Trophoblast cell (in vitro differentiated cells and primary cell): Measurements from ENCODE around the gene RHO.
"Not testable (repeated sequence)": the region's sequence is repeated elsewhere in the genome, so short reads cannot be mapped to it uniquely, and the experiment has no call there.

ENCODE experiments used
- DNase-seq, 2 donors: peaks; one replicate each; pipeline ENCODE4 v3.0.0-alpha.2; 2016
- H2AFZ ChIP-seq: 2 replicates; pipeline ENCODE4 v1.6.1; 2013; ENCODE audit warnings: low read length, moderate library complexity, mild to moderate bottlenecking; ENCODE audit not compliant: insufficient read depth, poor library complexity
- H2AK5ac ChIP-seq: 2 replicates; pipeline ENCODE4 v1.6.1; 2013; ENCODE audit warnings: mild to moderate bottlenecking, low read length
- H2BK120ac ChIP-seq: 2 replicates; pipeline ENCODE4 v1.6.1; 2013; ENCODE audit warnings: low read length, mild to moderate bottlenecking, moderate library complexity; ENCODE audit not compliant: insufficient read depth, poor library complexity
- H2BK12ac ChIP-seq: 2 replicates; pipeline ENCODE4 v1.6.1; 2013; ENCODE audit warnings: mild to moderate bottlenecking, low read length, moderate library complexity
- H2BK5ac ChIP-seq: 2 replicates; pipeline ENCODE4 v1.6.1; 2013; ENCODE audit warnings: low read length, low read depth, moderate library complexity, mild to moderate bottlenecking; ENCODE audit not compliant: poor library complexity
- H3K14ac ChIP-seq: 2 replicates; pipeline ENCODE4 v1.6.1; 2013; ENCODE audit warnings: mild to moderate bottlenecking, low read length
- H3K18ac ChIP-seq: 2 replicates; pipeline ENCODE4 v1.6.1; 2013; ENCODE audit warnings: mild to moderate bottlenecking, low read length
- H3K23ac ChIP-seq: 2 replicates; pipeline ENCODE4 v1.6.1; 2013; ENCODE audit warnings: low read length
- H3K27ac ChIP-seq: 2 replicates; pipeline ENCODE4 v1.5.1; 2013; ENCODE audit warnings: low read depth, mild to moderate bottlenecking, inconsistent platforms, low read length, moderate library complexity
- H3K27me3 ChIP-seq: 2 replicates; pipeline ENCODE4 v1.6.1; 2013; ENCODE audit warnings: inconsistent platforms, mild to moderate bottlenecking, low read length, moderate library complexity; ENCODE audit not compliant: insufficient read depth
- H3K36me3 ChIP-seq, 2 experiments: 1 replicate in 1 of 2; 2 replicates in 1 of 2; pipeline ENCODE4 v1.6.1; 2013; ENCODE audit warnings: low read length in 2 of 2, mild to moderate bottlenecking in 2 of 2, moderate library complexity in 1 of 2; ENCODE audit not compliant: insufficient read depth in 2 of 2, control insufficient read depth in 1 of 2
- H3K4ac ChIP-seq: 2 replicates; pipeline ENCODE4 v1.6.1; 2013; ENCODE audit warnings: low read depth, mild to moderate bottlenecking, low read length, moderate library complexity
- H3K4me1 ChIP-seq, 2 experiments: 1 replicate in 1 of 2; 2 replicates in 1 of 2; pipeline ENCODE4 v1.6.1; 2013; ENCODE audit warnings: low read length in 2 of 2, mild to moderate bottlenecking in 2 of 2, moderate library complexity in 1 of 2; ENCODE audit not compliant: insufficient read depth in 2 of 2, control insufficient read depth in 1 of 2
- H3K4me2 ChIP-seq: 2 replicates; pipeline ENCODE4 v1.6.1; 2013; ENCODE audit warnings: inconsistent platforms, mild to moderate bottlenecking, low read length, moderate library complexity
- H3K4me3 ChIP-seq: 2 replicates; pipeline ENCODE4 v1.5.1; 2013; ENCODE audit warnings: mild to moderate bottlenecking, low read depth, low read length, inconsistent platforms
- H3K79me1 ChIP-seq: one replicate; pipeline ENCODE4 v1.6.1; 2013; ENCODE audit warnings: low read length
- H3K79me2 ChIP-seq: 2 replicates; pipeline ENCODE4 v1.6.1; 2013; ENCODE audit warnings: low read length, mild to moderate bottlenecking; ENCODE audit not compliant: control insufficient read depth, insufficient read depth, poor library complexity
- H3K9ac ChIP-seq: 2 replicates; pipeline ENCODE4 v1.6.1; 2013; ENCODE audit warnings: mild to moderate bottlenecking, low read length
- H3K9me3 ChIP-seq: 2 replicates; pipeline ENCODE4 v1.6.1; 2013; ENCODE audit warnings: low read depth, mild to moderate bottlenecking, control low read depth, inconsistent platforms, low read length; ENCODE audit not compliant: insufficient read depth
- H4K12ac ChIP-seq: 2 replicates; pipeline ENCODE4 v1.6.1; 2013; ENCODE audit warnings: low read depth, mild to moderate bottlenecking, low read length, moderate library complexity
- H4K8ac ChIP-seq: 2 replicates; pipeline ENCODE4 v1.6.1; 2013; ENCODE audit warnings: low read depth, mild to moderate bottlenecking, low read length, moderate library complexity
- H4K91ac ChIP-seq: one replicate; pipeline ENCODE4 v1.6.1; 2013; ENCODE audit warnings: low read depth, mild to moderate bottlenecking, low read length, moderate library complexity
- WGBS: extraction: QIAGEN DNeasy Blood & Tissue Kit; methylation state at CpG from one replicate; pipeline ENCODE4 v1.1.7; 2013; ENCODE audit warnings: missing lambda C conversion rate; ENCODE audit not compliant: insufficient read length, insufficient coverage; ENCODE audit errors: extremely low coverage; 5-methylcytosine and 5-hydroxymethylcytosine counted together

Gene RHO

DNA sequence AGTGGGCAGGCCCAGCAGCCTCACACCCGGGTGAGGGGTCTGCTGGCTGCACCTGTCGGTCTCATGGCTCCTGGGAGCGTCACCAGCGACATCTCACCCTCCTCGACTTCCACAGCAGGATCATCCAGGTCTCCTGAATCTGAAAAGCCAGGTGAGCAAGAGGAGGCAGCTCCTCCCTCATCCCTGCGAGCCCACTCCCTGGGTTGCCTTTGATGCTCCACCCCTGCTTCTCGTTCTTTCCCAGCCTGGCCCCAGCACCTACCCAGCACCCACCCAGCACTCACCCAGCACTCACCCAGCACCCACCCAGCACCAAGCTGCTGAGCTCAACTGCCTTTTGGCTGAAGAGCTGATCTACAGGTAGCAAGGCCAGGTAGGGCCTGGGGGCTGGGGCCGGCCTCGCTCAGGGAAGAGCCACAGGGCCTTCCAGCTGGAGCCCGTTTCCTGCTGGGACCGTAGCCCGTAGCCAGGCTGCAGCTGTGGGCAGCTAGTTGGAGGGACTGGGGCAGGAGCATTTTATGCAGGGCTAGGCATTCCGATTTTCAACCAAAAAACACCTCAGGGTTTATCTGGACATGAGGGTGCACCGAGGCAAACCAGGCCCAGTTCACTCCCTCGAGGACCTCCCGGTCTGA lies 14.8 kb downstream of the RHO start, which contains the start of gene H1-8:
Gene H1-8 (plus strand): TSS at position 20 of the 635 bp plus-strand sequence. CDS start 44 bp downstream, at position 64.
- DNase-seq: no peak
- no peak within 1 kb of the TSS for H2BK120ac ChIP-seq
- H4K12ac ChIP-seq: no peak within 1 kb of the TSS
- no peaks in the 10 kb centered on the region for H3K27me3 ChIP-seq
- no peak within 1 kb of the TSS for H3K9ac ChIP-seq
- H3K4me2 ChIP-seq: no peak within 1 kb of the TSS
- no peak within 1 kb of the TSS for H2BK5ac ChIP-seq
- H3K4ac ChIP-seq: no peak within 1 kb of the TSS
- H3K4me1 ChIP-seq: no peaks in the 10 kb centered on the region
- H3K23ac ChIP-seq: no peak within 1 kb of the TSS
- H2AFZ ChIP-seq: no peak within 1 kb of the TSS
- H3K79me2 ChIP-seq: no peaks in the 10 kb centered on the region
- H3K18ac ChIP-seq: no peak within 1 kb of the TSS
- no CpG with 5 or more reads among the region's 16 CpGs for WGBS
- H4K8ac ChIP-seq: no peak within 1 kb of the TSS
- no peak within 1 kb of the TSS for H2AK5ac ChIP-seq
- no peak within 1 kb of the TSS for H3K4me3 ChIP-seq
- H3K36me3 ChIP-seq: no peaks in the 10 kb centered on the region
- no peak within 1 kb of the TSS for H4K91ac ChIP-seq
- no peak within 1 kb of the TSS for H3K27ac ChIP-seq
- H2BK12ac ChIP-seq: no peak within 1 kb of the TSS
- H3K79me1 ChIP-seq: peaks cover 4% of the 10 kb centered on the region
- H3K9me3 ChIP-seq: no peaks in the 10 kb centered on the region
- H3K14ac ChIP-seq: no peak within 1 kb of the TSS

DNA sequence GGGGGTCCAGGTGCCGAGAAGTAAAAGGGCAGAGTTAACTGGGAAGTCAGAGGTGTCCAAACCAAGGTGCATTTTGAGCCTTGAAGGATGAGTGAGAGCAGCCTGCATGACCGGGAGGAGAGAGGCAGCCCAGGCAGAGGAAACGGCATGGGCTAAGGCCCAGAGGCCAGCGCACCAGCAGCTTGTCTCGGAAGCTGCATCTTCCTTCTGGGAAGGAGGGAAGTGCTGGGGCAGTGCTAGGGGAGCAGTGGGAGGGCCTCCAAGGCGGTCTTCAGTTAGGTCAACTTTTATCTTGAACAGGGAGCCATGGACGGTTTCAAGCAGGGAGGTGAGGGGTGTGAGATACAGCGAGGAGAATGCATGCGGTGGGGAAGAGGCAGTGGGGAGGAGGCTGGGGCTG lies 15.6 kb downstream of the RHO start:
- Histone ChIP-seq H3K27ac (no peak overlapping the region), H3K9me3 (no peaks in the 10 kb centered on the region), H3K9ac (no peak overlapping the region), H4K8ac (no peak overlapping the region), H4K12ac (no peak overlapping the region), H4K91ac (peak overlapping the region; percentile 3), H3K4me1 (peaks cover 5 to 7% of the 10 kb centered on the region in 2 experiments), H3K14ac (no peak overlapping the region), H3K79me2 (peaks cover under 1% of the 10 kb centered on the region), H2BK5ac (no peak overlapping the region), H3K4me2 (no peak overlapping the region), H3K18ac (no peak overlapping the region), H3K27me3 (no peaks in the 10 kb centered on the region), H3K23ac (no peak overlapping the region), H2AFZ (no peak overlapping the region), H2AK5ac (no peak overlapping the region), H2BK120ac (no peak overlapping the region), H3K4me3 (no peak overlapping the region), H3K4ac (no peak overlapping the region), H3K36me3 (no peaks in the 10 kb centered on the region), H3K79me1 (peaks cover 10% of the 10 kb centered on the region), H2BK12ac (no peak overlapping the region)
- no peak for DNase-seq
- no CpG with 5 or more reads among the region's 9 CpGs for WGBS

DNA sequence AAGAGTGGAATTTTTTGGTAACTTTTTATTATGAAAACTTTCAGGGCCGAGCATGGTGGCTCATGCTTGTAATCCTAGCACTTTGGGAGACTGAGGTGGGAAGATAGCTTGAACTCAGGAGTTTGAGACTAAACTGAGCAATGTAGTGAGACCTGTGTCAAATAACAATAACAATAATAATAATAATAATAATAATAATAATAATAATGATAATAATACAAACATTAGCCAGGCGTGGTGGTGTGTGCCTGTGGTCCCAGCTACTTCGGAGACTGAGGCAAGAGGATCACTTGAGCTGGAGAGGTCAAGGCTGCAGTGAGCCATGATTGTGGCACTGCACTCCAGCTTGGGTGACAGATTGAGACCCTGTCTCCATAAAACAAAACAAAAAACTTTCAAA lies 17.5 kb downstream of the RHO start:
- not testable (repeated sequence) for H3K79me2 ChIP-seq, H3K18ac ChIP-seq, H3K9me3 ChIP-seq, H3K4me2 ChIP-seq, H4K12ac ChIP-seq, H3K4ac ChIP-seq, H3K23ac ChIP-seq, H3K9ac ChIP-seq, H2BK12ac ChIP-seq, H3K4me3 ChIP-seq, H3K36me3 ChIP-seq, H3K27ac ChIP-seq, DNase-seq, H2AK5ac ChIP-seq, H2BK5ac ChIP-seq, H4K91ac ChIP-seq, H3K27me3 ChIP-seq, H4K8ac ChIP-seq, H2AFZ ChIP-seq, H3K14ac ChIP-seq, H2BK120ac ChIP-seq
- no CpG with 5 or more reads among the region's 3 CpGs for WGBS
- Histone ChIP-seq H3K4me1 (peaks cover 14 to 16% of the 10 kb centered on the region in 2 experiments), H3K79me1 (peaks cover 13% of the 10 kb centered on the region)

DNA sequence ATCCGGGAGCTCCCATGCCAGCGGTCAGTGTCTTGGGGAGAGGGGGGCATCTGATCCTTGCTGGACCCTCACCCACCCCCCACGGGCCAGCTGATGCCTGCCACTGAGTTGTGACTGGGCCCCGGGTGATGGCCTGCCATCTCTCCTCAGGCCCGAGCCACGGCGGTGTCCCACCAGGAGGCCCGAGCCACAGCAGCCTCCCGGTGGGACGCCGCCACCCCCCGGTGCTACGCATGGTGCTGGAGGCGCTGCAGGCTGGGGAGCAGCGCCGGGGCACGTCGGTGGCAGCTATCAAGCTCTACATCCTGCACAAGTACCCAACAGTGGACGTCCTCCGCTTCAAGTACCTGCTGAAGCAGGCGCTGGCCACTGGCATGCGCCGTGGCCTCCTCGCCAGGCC lies 18.8 kb downstream of the RHO start:
- H3K27ac ChIP-seq: no peak overlapping the region
- H3K4ac ChIP-seq: no peak overlapping the region
- H3K4me3 ChIP-seq: no peak overlapping the region
- peaks cover 2% of the 10 kb centered on the region for H3K79me2 ChIP-seq
- H3K4me1 ChIP-seq: peaks cover 14 to 16% of the 10 kb centered on the region in 2 experiments
- H3K36me3 ChIP-seq: no peaks in the 10 kb centered on the region
- no peak overlapping the region for H2BK5ac ChIP-seq
- H3K27me3 ChIP-seq: no peaks in the 10 kb centered on the region
- no peak overlapping the region for H3K18ac ChIP-seq
- no peak overlapping the region for H4K8ac ChIP-seq
- H2BK12ac ChIP-seq: peak overlapping the region; percentile 24
- H3K4me2 ChIP-seq: no peak overlapping the region
- H2BK120ac ChIP-seq: no peak overlapping the region
- peak overlapping the region; percentile 65 for H2AK5ac ChIP-seq
- no peak overlapping the region for H3K23ac ChIP-seq
- no CpG with 5 or more reads among the region's 24 CpGs for WGBS
- no peak overlapping the region for H3K9ac ChIP-seq
- no peak for DNase-seq
- no peaks in the 10 kb centered on the region for H3K9me3 ChIP-seq
- no peak overlapping the region for H4K12ac ChIP-seq
- peak overlapping the region; percentile 1 for H4K91ac ChIP-seq
- peaks cover 13% of the 10 kb centered on the region for H3K79me1 ChIP-seq
- H3K14ac ChIP-seq: no peak overlapping the region
- H2AFZ ChIP-seq: no peak overlapping the region
